Caco-2 (cell line): ENCODE data around the gene SLX4IP. TPM values are rescaled to one million over a fixed set of nuclear protein-coding genes. Genes with fewer than 3 reads are reported as not detected.

Experiments used
- BruUV-seq: library from RNA; stranded (reverse); fragments of 400-500 nt; replicated peaks from 2 replicates; lab custom pipeline; 2021; lab: Mats Ljungman, UMichigan
- CTCF ChIA-PET: fragments of 300-600 bp; sonication (Branson Sonifier 250); formaldehyde crosslinking; loops from one replicate; lab custom pipeline; 2022; ENCODE audit warnings: antibody characterized with exemption; lab: Charles Lee
- POLR2A ChIA-PET: fragments of 300-600 bp; sonication (Branson Sonifier 250); formaldehyde crosslinking; loops from one replicate; lab custom pipeline; 2022; ENCODE audit warnings: antibody characterized with exemption; lab: Charles Lee
- DNase-seq, 2 experiments: peaks; one replicate each; pipeline versions ENCODE4 v3.0.0 to v3.0.0-alpha.2; 2020 to 2022
- H3K27me3 ChIP-seq: replicated peaks from 2 replicates; pipeline ENCODE4 v1.6.0; 2011; ENCODE audit warnings: low read length; ENCODE audit not compliant: control insufficient read depth, insufficient read depth
- H3K36me3 ChIP-seq: 2 replicates; pipeline ENCODE4 v1.5.1; 2011; ENCODE audit warnings: low read length; ENCODE audit not compliant: control insufficient read depth, insufficient read depth
- H3K4me1 ChIP-seq: fragments of 250-450 bp; sonication (Bioruptor Pico); 2 replicates; pipeline ENCODE4 v1.5.1; 2020; ENCODE audit warnings: mild to moderate bottlenecking
- H3K4me3 ChIP-seq: 2 replicates; pipeline ENCODE4 v1.5.1; 2011; ENCODE audit warnings: low read depth, mild to moderate bottlenecking, control low read depth, low read length
- H3K9me3 ChIP-seq: fragments of 250-450 bp; sonication (Bioruptor Pico); 2 replicates; pipeline ENCODE4 v1.5.1; 2020; ENCODE audit warnings: mild to moderate bottlenecking, moderate library complexity
- H3K27ac Mint-ChIP-seq: one replicate; pipeline ENCODE4 v1.8.0; 2022; ENCODE audit warnings: mixed read lengths; ENCODE audit not compliant: unreplicated experiment
- H3K27me3 Mint-ChIP-seq: one replicate; pipeline ENCODE4 v1.8.0; 2022; ENCODE audit warnings: mixed read lengths; ENCODE audit not compliant: insufficient read depth, unreplicated experiment
- H3K36me3 Mint-ChIP-seq: one replicate; pipeline ENCODE4 v1.8.0; 2022; ENCODE audit warnings: mild to moderate bottlenecking, mixed read lengths; ENCODE audit not compliant: insufficient read depth, unreplicated experiment
- H3K4me1 Mint-ChIP-seq: one replicate; pipeline ENCODE4 v1.8.0; 2022; ENCODE audit warnings: low read depth, mixed read lengths; ENCODE audit not compliant: unreplicated experiment
- H3K4me3 Mint-ChIP-seq: one replicate; pipeline ENCODE4 v1.8.0; 2022; ENCODE audit warnings: mild to moderate bottlenecking, moderate library complexity, mixed read lengths; ENCODE audit not compliant: unreplicated experiment
- H3K9me3 Mint-ChIP-seq: one replicate; pipeline ENCODE4 v1.8.0; 2022; ENCODE audit warnings: mixed read lengths; ENCODE audit not compliant: unreplicated experiment
- intact Hi-C: fragments of 100-400 bp; cut with micrococcal nuclease; formaldehyde crosslinking; loops from one replicate; pipeline ENCODE4 v1.10.0; 2022; ENCODE audit not compliant: unreplicated experiment
- total RNA-seq: library from RNA; stranded (reverse); gene quantifications from 2 replicates; pipeline ENCODE4 v1.2.3, GENCODE V29; 2022
- TF ChIP-seq, protein P1 (sequence below), 2 experiments: fragments of 200-600 bp in 1 of 2; IDR thresholded peaks; 1 replicate in 1 of 2; 2 replicates in 1 of 2; pipeline versions ENCODE4 v1.5.1 to v1.8.0; 2011 to 2022; ENCODE audit warnings: antibody characterized with exemption in 1 of 2, control low read depth in 1 of 2, inconsistent platforms in 1 of 2, low read depth in 1 of 2, low read length in 1 of 2, mild to moderate bottlenecking in 1 of 2, moderate library complexity in 1 of 2; ENCODE audit not compliant: insufficient read depth in 1 of 2, severe bottlenecking in 1 of 2, unreplicated experiment in 1 of 2

SLX4IP gene
- total RNA-seq, 1 experiment from 2014 or later, result 8.5 TPM

GRCh38 chr20:10629946-10630650 lies 195.0 kb downstream of the SLX4IP start:
- Histone ChIP-seq H3K4me1 (0 out of 2 replicates have a peak, but pooled peaks cover 10% of the 10 kb centered on the region), H3K9me3 (no peaks in the 10 kb centered on the region), H3K36me3 (no peaks in the 10 kb centered on the region), H3K4me3 (no peak overlapping the region), H3K27me3 (no peaks in the 10 kb centered on the region)
- H3K4me3 Mint-ChIP-seq, result no peak overlapping the region
- POLR2A ChIA-PET, result no interaction called here
- no peaks in the 10 kb centered on the region for H3K27me3 Mint-ChIP-seq
- no peak for DNase-seq
- H3K4me1 Mint-ChIP-seq, result peaks cover 11% of the 10 kb centered on the region
- no TSS peak for BruUV-seq
- CTCF ChIA-PET, result no interaction called here
- H3K36me3 Mint-ChIP-seq, result no peaks in the 10 kb centered on the region
- TF ChIP-seq, protein P1, sequence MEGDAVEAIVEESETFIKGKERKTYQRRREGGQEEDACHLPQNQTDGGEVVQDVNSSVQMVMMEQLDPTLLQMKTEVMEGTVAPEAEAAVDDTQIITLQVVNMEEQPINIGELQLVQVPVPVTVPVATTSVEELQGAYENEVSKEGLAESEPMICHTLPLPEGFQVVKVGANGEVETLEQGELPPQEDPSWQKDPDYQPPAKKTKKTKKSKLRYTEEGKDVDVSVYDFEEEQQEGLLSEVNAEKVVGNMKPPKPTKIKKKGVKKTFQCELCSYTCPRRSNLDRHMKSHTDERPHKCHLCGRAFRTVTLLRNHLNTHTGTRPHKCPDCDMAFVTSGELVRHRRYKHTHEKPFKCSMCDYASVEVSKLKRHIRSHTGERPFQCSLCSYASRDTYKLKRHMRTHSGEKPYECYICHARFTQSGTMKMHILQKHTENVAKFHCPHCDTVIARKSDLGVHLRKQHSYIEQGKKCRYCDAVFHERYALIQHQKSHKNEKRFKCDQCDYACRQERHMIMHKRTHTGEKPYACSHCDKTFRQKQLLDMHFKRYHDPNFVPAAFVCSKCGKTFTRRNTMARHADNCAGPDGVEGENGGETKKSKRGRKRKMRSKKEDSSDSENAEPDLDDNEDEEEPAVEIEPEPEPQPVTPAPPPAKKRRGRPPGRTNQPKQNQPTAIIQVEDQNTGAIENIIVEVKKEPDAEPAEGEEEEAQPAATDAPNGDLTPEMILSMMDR (IDR thresholded peaks at IDR 0.05; ENCODE audit: insufficient read depth in 1 of 2, low read depth in 1 of 2, low read length in 1 of 2, severe bottlenecking in 1 of 2, unreplicated experiment in 1 of 2), result no peak
- intact Hi-C loops, result no loop called here
- H3K27ac Mint-ChIP-seq, result no peak overlapping the region
- no peaks in the 10 kb centered on the region for H3K9me3 Mint-ChIP-seq

DNA sequence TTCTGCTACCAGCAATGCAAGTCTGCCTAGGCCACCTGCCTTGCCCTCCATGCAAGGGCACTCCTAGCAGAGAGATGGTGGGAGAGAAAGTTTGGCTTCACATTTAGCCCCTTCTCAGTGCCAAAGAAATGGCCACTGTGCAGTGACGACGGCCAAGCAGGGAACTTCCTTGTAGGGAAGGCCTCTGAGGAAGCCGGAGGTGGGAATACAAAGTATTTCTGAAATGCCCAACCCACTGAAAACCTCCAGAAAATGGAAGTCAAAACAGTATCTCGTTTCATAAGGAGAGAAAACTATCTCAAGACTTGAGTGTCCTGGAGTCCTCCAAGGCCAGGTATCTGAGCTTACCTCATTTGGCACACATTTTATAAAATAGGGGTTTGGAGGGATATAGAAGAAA lies 196.0 kb downstream of the SLX4IP start:
- Histone ChIP-seq H3K4me1 (0 out of 2 replicates have a peak, but pooled peaks cover 10% of the 10 kb centered on the region), H3K27me3 (no peaks in the 10 kb centered on the region), H3K36me3 (no peaks in the 10 kb centered on the region), H3K4me3 (no peak overlapping the region), H3K9me3 (no peaks in the 10 kb centered on the region)
- H3K4me1 Mint-ChIP-seq, result peaks cover 11% of the 10 kb centered on the region
- H3K27me3 Mint-ChIP-seq, result no peaks in the 10 kb centered on the region
- H3K36me3 Mint-ChIP-seq, result peaks cover 5% of the 10 kb centered on the region
- ChIA-PET POLR2A (no interaction called here), CTCF (interaction anchor here (0.6 kb wide), 1 partner anchor 1022 kb away, joined by 5 read pairs; no protein-coding TSS in a partner anchor)
- TF ChIP-seq, protein P1 (IDR thresholded peaks at IDR 0.05; ENCODE audit: insufficient read depth in 1 of 2, low read depth in 1 of 2, low read length in 1 of 2, severe bottlenecking in 1 of 2, unreplicated experiment in 1 of 2), result no peak
- no peak overlapping the region for H3K4me3 Mint-ChIP-seq
- no TSS peak for BruUV-seq
- H3K9me3 Mint-ChIP-seq, result no peaks in the 10 kb centered on the region
- no peak for DNase-seq
- no peak overlapping the region for H3K27ac Mint-ChIP-seq
- intact Hi-C loops, result no loop called here

- peaks cover 1% of the 10 kb centered on the region; the same call in 1 of the 2 replicates for H3K36me3 ChIP-seq
- H3K27me3 ChIP-seq, result no peaks in the 10 kb centered on the region
- ChIA-PET CTCF (no interaction called here), POLR2A (no interaction called here)
- H3K4me1 ChIP-seq, result 0 out of 2 replicates have a peak, but pooled peaks cover 10% of the 10 kb centered on the region
- TF ChIP-seq, protein P1 (IDR thresholded peaks at IDR 0.05; ENCODE audit: insufficient read depth in 1 of 2, low read depth in 1 of 2, low read length in 1 of 2, severe bottlenecking in 1 of 2, unreplicated experiment in 1 of 2), result no peak
- intact Hi-C loops, result no loop called here
- no peaks in the 10 kb centered on the region for H3K9me3 ChIP-seq
- no peaks in the 10 kb centered on the region for H3K9me3 Mint-ChIP-seq
- peaks cover 18% of the 10 kb centered on the region for H3K36me3 Mint-ChIP-seq
- H3K4me3 Mint-ChIP-seq, result no peak overlapping the region
- H3K27ac Mint-ChIP-seq, result peak overlapping the region; percentile 13
- no peak for DNase-seq
- no TSS peak for BruUV-seq
- no peaks in the 10 kb centered on the region for H3K27me3 Mint-ChIP-seq
- H3K4me3 ChIP-seq, result no peak overlapping the region
- peaks cover 11% of the 10 kb centered on the region for H3K4me1 Mint-ChIP-seq
These were observed 197.8 kb downstream of the SLX4IP start for GRCh38 chr20:10632721-10633509.
